DOHH2 (cell line): ENCODE results near the gene LRRC75A.

Experiments
- CTCF ChIP-seq: fragments of 200-600 bp; sonication (generic); IDR thresholded peaks from one replicate; pipeline ENCODE4 v1.5.1; 2014; ENCODE audit warnings: antibody characterized with exemption, mild to moderate bottlenecking, low read depth, low read length; ENCODE audit not compliant: poor library complexity, severe bottlenecking
- EZH2phosphoT487 ChIP-seq: fragments of 200-600 bp; sonication (generic); IDR thresholded peaks from 2 replicates; pipeline ENCODE4 v1.6.1; 2017; ENCODE audit warnings: borderline replicate concordance, mild to moderate bottlenecking, antibody characterized with exemption, low read length, moderate library complexity, mixed read lengths

GRCh38 chr17:16475179-16475704, 16.8 kb downstream of the LRRC75A start:
- TF ChIP-seq EZH2phosphoT487 (no peak), CTCF (no peak)
